K562 (cell line): ENCODE measurements around the gene SLAMF6. TPM values are rescaled to one million over a fixed set of nuclear protein-coding genes. Genes with fewer than 3 reads are reported as not detected.

Experiments
- ATAC-seq: fragments of 200-7000 bp; cut with Tn5 transposase; 3 replicates; pipeline ENCODE4 v1.9.1; 2020; ENCODE audit warnings: moderate library complexity
- BruUV-seq: library from RNA; stranded (reverse); fragments of 400-500 nt; replicated peaks from 2 replicates; lab custom pipeline; 2021; lab: Mats Ljungman, UMichigan
- CTCF ChIA-PET: fragments of 300-600 bp; formaldehyde crosslinking; extraction: SDS; loops from one replicate; lab custom pipeline; 2021; ENCODE audit warnings: low intra/inter-chr PET ratio; lab: Yijun Ruan, JAX
- POLR2A ChIA-PET: fragments of 300-600, 350-650 bp; sonication (Branson Sonifier 250); formaldehyde crosslinking; extraction: SDS; loops from one replicate; lab custom pipeline; 2021; ENCODE audit warnings: antibody characterized with exemption, inconsistent platforms; lab: Yijun Ruan, JAX
- DNase-seq, 4 experiments: peaks; one replicate each; pipeline versions ENCODE4 v3.0.0 to v3.0.0-alpha.2; 2011 to 2018; ENCODE audit warnings: low spot score in 3 of 4, mixed read lengths in 3 of 4; ENCODE audit errors: extremely low read depth in 1 of 4
- FAIRE-seq: peaks from 2 replicates; lab custom pipeline; 2011; peaks lifted over from hg19 to GRCh38; lab: Jason Lieb, UNC
- H2AFZ ChIP-seq: 2 replicates; pipeline ENCODE4 v1.6.0; 2011; ENCODE audit warnings: low read depth, low read length, control low read depth, inconsistent platforms
- H3K27ac ChIP-seq: fragments of 200-600 bp; 3 replicates; pipeline ENCODE4 v1.8.0; 2011; ENCODE audit warnings: low read depth, mild to moderate bottlenecking, control low read depth, inconsistent platforms, low read length, moderate library complexity, mixed read lengths; ENCODE audit errors: extremely low read depth
- H3K27me3 ChIP-seq, 2 experiments: fragments of 300-600 bp in 1 of 2; 2 replicates in 1 of 2; 3 replicates in 1 of 2; pipeline versions ENCODE4 v1.6.0 to v1.8.0; 2011; ENCODE audit warnings: inconsistent platforms in 2 of 2, low read length in 2 of 2, mild to moderate bottlenecking in 1 of 2, mixed read lengths in 1 of 2, moderate library complexity in 1 of 2; ENCODE audit not compliant: control insufficient read depth in 2 of 2, insufficient read depth in 2 of 2
- H3K36me3 ChIP-seq: fragments of 300-600 bp; 3 replicates; pipeline ENCODE4 v1.8.0; 2011; ENCODE audit warnings: mild to moderate bottlenecking, low read length, inconsistent platforms; ENCODE audit not compliant: control insufficient read depth, insufficient read depth
- H3K4me1 ChIP-seq, 2 experiments: fragments of 200-600 bp in 1 of 2; replicated peaks in 1 of 2; 2 replicates in 1 of 2; 3 replicates in 1 of 2; pipeline versions ENCODE4 v1.5.1 to v1.8.0; 2011; ENCODE audit warnings: inconsistent platforms in 2 of 2, low read length in 2 of 2, mild to moderate bottlenecking in 1 of 2, mixed read lengths in 1 of 2, moderate library complexity in 1 of 2; ENCODE audit not compliant: control insufficient read depth in 2 of 2, insufficient read depth in 2 of 2
- H3K4me2 ChIP-seq: 2 replicates; pipeline ENCODE4 v1.6.1; 2011; ENCODE audit warnings: low read length, control low read depth, inconsistent platforms, mixed read lengths; ENCODE audit not compliant: insufficient read depth
- H3K4me3 ChIP-seq: fragments of 200-600 bp; sonication (generic), shearing (Covaris generic); 2 replicates; pipeline ENCODE4 v1.5.1; 2016; ENCODE audit warnings: control low read depth, inconsistent platforms
- H3K79me2 ChIP-seq: fragments of 200-600 bp; 3 replicates; pipeline ENCODE4 v1.8.0; 2011; ENCODE audit warnings: low read length, inconsistent platforms; ENCODE audit not compliant: control insufficient read depth, insufficient read depth
- H3K9ac ChIP-seq, 2 experiments: 2 replicates each; pipeline versions ENCODE4 v1.6.0 to v1.6.1; 2011; ENCODE audit warnings: low read depth in 2 of 2, low read length in 2 of 2, control low read depth in 1 of 2, inconsistent platforms in 1 of 2, mild to moderate bottlenecking in 1 of 2, mixed read lengths in 1 of 2; ENCODE audit not compliant: insufficient read depth in 1 of 2
- H3K9me1 ChIP-seq: one replicate; pipeline ENCODE4 v1.6.0; 2011; ENCODE audit warnings: inconsistent platforms, mild to moderate bottlenecking, low read length, moderate library complexity; ENCODE audit not compliant: control insufficient read depth, insufficient read depth
- H3K9me3 ChIP-seq: replicated peaks from 2 replicates; pipeline ENCODE4 v1.5.1; 2011; ENCODE audit warnings: low read depth, low read length, inconsistent platforms; ENCODE audit not compliant: control insufficient read depth, insufficient read depth
- H4K20me1 ChIP-seq: replicated peaks from 2 replicates; pipeline ENCODE4 v1.6.1; 2011; ENCODE audit warnings: low read length, inconsistent platforms, mixed read lengths; ENCODE audit not compliant: control insufficient read depth, insufficient read depth
- ERF ChIP-seq: fragments of 450-650 bp; formaldehyde crosslinking; IDR thresholded peaks from 2 replicates; pipeline ENCODE4 v1.4.0; 2020; ENCODE audit warnings: mild to moderate bottlenecking, mixed read lengths
- ETS1 ChIP-seq: conservative IDR thresholded peaks from 2 replicates; pipeline ENCODE4 v1.6.1; 2011; ENCODE audit warnings: low read depth, mild to moderate bottlenecking, low read length; ENCODE audit not compliant: control insufficient read depth
- GTF2A2 ChIP-seq: IDR thresholded peaks from 2 replicates; pipeline ENCODE4 v1.6.1; 2016; ENCODE audit warnings: mild to moderate bottlenecking, missing genetic modification characterization, missing compliant biosample characterization
- L3MBTL2 ChIP-seq: fragments of 450-650 bp; IDR thresholded peaks from 2 replicates; pipeline ENCODE4 v1.6.1; 2016; ENCODE audit warnings: mild to moderate bottlenecking, moderate library complexity
- OTX1 ChIP-seq: fragments of 450-650 bp; formaldehyde crosslinking; IDR thresholded peaks from 2 replicates; pipeline ENCODE4 v1.4.0; 2022; ENCODE audit warnings: mild to moderate bottlenecking
- PREB ChIP-seq: sonication (generic); formaldehyde crosslinking; IDR thresholded peaks from 2 replicates; pipeline ENCODE4 v1.8.1; 2023; ENCODE audit warnings: mild to moderate bottlenecking, missing genetic modification reagents
- SMAD3 ChIP-seq: fragments of 450-650 bp; formaldehyde crosslinking; conservative IDR thresholded peaks from 2 replicates; pipeline ENCODE4 v1.4.0; 2020; ENCODE audit warnings: mild to moderate bottlenecking
- ZMIZ1 ChIP-seq, 2 experiments: fragments of 150-350 bp in 1 of 2; IDR thresholded peaks; 2 replicates each; pipeline ENCODE4 v1.6.1; 2012 to 2016; ENCODE audit warnings: low read depth in 2 of 2, low read length in 2 of 2, mild to moderate bottlenecking in 1 of 2, moderate library complexity in 1 of 2
- ZNF263 ChIP-seq: sonication (generic); formaldehyde crosslinking; IDR thresholded peaks from 2 replicates; pipeline ENCODE4 v1.8.0; 2022; ENCODE audit warnings: mild to moderate bottlenecking, missing genetic modification reagents, borderline replicate concordance
- WGBS: fragments of 100-300 bp; shearing (Covaris generic); methylation state at CpG from one replicate; pipeline ENCODE4 v1.1.6; 2016; ENCODE audit warnings: low coverage, mixed read lengths; ENCODE audit not compliant: insufficient coverage; ENCODE audit errors: missing lambda C conversion rate; 5-methylcytosine and 5-hydroxymethylcytosine counted together
- in situ Hi-C: fragments of 300-500 bp; cut with MboI; formaldehyde crosslinking; loops from 4 replicates; pipeline ENCODE4 v1.15.0; 2018; ENCODE audit warnings: inconsistent platforms, mixed read lengths
- intact Hi-C: fragments of 100-400 bp; cut with micrococcal nuclease; formaldehyde crosslinking; loops from 2 replicates; pipeline ENCODE4 v1.14.2; 2022
- polyA plus RNA-seq, 8 experiments: library from polyadenylated mRNA; depleted of rRNA in 4 of 8; stranded (reverse) in 5 of 8; unstranded in 3 of 8; fragments of >200 nt; fragmentation: Nextera tagmentation in 2 of 8; fragmentation: Illumina TruSeq in 1 of 8; extraction: Ambion mirVana in 2 of 8; extraction: Trizol in 1 of 8; gene quantifications; 2 replicates each; pipeline versions ENCODE4 v1.2.1 to v1.2.3, GENCODE V29; 2011 to 2014; ENCODE audit warnings: inconsistent platforms in 1 of 8, missing spikeins in 1 of 8
- total RNA-seq, 7 experiments: library from RNA; depleted of rRNA in 6 of 7; stranded (reverse); fragments of >200 nt in 6 of 7; fragmentation: Illumina TruSeq in 2 of 7; extraction: Trizol in 2 of 7; gene quantifications; 2 replicates each; pipeline versions ENCODE4 v1.2.1 to v1.2.3, GENCODE V29; 2011 to 2021; ENCODE audit warnings: low replicate concordance in 1 of 7
- TF ChIP-seq, protein P1 (sequence below): sonication (generic); formaldehyde crosslinking; IDR thresholded peaks from 2 replicates; pipeline ENCODE4 v1.8.1; 2023; ENCODE audit warnings: missing genetic modification reagents, mild to moderate bottlenecking, borderline replicate concordance

SLAMF6 gene
- total and polyA plus RNA-seq, 9 of the 15 experiments (the other 6 are each of a cell fraction or from before 2014, with no cell fraction given) = 0.56 to 4.8 (median 1.1) TPM

DNA sequence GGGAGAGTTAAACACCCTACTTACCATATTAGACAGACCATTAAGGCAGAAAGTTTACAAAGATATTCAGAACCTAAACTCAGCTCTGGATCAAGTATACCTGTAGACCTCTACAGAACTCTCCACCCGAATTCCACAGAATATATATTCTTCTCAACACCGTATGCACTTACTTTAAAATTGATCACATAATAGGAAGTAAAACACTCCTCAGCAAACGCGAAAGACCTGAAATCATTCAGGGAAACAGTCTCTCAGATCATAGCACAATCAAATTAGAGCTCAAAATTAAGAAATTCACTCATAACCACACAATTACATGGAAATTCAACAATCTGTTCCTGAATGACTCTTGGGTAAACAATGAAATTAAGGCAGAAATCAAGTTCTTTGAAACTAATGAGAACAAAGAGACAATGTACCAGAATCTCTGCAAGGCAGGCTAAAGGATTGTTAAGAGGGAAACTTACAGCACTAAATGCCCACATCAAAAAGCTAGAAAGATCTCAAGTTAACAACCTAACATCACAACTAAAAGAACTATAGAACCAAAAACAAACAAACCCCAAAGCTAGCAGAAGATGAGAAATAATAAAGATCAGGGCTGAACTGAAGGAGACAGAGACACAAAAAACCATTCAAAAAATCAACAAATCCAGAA lies 37.1 kb upstream of the SLAMF6 start:
- 77% methylated on average over 4 of the region's 4 CpGs for WGBS
- H3K4me1 ChIP-seq = peaks cover 8 to 15% of the 10 kb centered on the region in 2 experiments
- in situ Hi-C loops = no loop called here
- no peaks in the 10 kb centered on the region for H3K79me2 ChIP-seq
- POLR2A ChIA-PET = interaction anchor here (0.6 to 1.1 kb wide), 3 partner anchors 16 to 207 kb away, joined by 3 to 5 read pairs (median 4); no protein-coding TSS in a partner anchor
- no peak for ATAC-seq
- TF ChIP-seq ERF (CRISPR knock-in tag) = no peak
- TF ChIP-seq GTF2A2 (tag) = no peak
- TF ChIP-seq PREB (CRISPR knock-in tag) = no peak
- no peak for TF ChIP-seq SMAD3 (CRISPR knock-in tag)
- TF ChIP-seq ZNF263 (CRISPR knock-in tag) = no peak
- no peak for TF ChIP-seq L3MBTL2
- TF ChIP-seq, protein P1, sequence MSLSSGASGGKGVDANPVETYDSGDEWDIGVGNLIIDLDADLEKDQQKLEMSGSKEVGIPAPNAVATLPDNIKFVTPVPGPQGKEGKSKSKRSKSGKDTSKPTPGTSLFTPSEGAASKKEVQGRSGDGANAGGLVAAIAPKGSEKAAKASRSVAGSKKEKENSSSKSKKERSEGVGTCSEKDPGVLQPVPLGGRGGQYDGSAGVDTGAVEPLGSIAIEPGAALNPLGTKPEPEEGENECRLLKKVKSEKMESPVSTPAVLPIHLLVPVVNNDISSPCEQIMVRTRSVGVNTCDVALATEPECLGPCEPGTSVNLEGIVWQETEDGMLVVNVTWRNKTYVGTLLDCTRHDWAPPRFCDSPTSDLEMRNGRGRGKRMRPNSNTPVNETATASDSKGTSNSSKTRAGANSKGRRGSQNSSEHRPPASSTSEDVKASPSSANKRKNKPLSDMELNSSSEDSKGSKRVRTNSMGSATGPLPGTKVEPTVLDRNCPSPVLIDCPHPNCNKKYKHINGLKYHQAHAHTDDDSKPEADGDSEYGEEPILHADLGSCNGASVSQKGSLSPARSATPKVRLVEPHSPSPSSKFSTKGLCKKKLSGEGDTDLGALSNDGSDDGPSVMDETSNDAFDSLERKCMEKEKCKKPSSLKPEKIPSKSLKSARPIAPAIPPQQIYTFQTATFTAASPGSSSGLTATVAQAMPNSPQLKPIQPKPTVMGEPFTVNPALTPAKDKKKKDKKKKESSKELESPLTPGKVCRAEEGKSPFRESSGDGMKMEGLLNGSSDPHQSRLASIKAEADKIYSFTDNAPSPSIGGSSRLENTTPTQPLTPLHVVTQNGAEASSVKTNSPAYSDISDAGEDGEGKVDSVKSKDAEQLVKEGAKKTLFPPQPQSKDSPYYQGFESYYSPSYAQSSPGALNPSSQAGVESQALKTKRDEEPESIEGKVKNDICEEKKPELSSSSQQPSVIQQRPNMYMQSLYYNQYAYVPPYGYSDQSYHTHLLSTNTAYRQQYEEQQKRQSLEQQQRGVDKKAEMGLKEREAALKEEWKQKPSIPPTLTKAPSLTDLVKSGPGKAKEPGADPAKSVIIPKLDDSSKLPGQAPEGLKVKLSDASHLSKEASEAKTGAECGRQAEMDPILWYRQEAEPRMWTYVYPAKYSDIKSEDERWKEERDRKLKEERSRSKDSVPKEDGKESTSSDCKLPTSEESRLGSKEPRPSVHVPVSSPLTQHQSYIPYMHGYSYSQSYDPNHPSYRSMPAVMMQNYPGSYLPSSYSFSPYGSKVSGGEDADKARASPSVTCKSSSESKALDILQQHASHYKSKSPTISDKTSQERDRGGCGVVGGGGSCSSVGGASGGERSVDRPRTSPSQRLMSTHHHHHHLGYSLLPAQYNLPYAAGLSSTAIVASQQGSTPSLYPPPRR (CRISPR knock-in tag) = no peak
- no peak for TF ChIP-seq ETS1
- TF ChIP-seq ZMIZ1 (IDR thresholded peaks at IDR 0.05; ENCODE audit: low read depth in 2 of 2, low read length in 2 of 2) = no peak
- no peak for TF ChIP-seq OTX1 (CRISPR knock-in tag)
- TF ChIP-seq, all 486 proteins: peak for 0
- H3K4me2 ChIP-seq = no peak overlapping the region
- H3K27me3 ChIP-seq = no peaks in the 10 kb centered on the region
- intact Hi-C loops = no loop called here
- no peaks in the 10 kb centered on the region for H3K9me1 ChIP-seq
- no peak overlapping the region for H2AFZ ChIP-seq
- no peaks in the 10 kb centered on the region for H3K36me3 ChIP-seq
- H3K4me3 ChIP-seq = no peak overlapping the region
- no peaks in the 10 kb centered on the region for H4K20me1 ChIP-seq
- H3K27ac ChIP-seq = no peak overlapping the region
- FAIRE-seq (no peak), DNase-seq (no peak)
- no TSS peak for BruUV-seq
- no peak overlapping the region for H3K9ac ChIP-seq
- CTCF ChIA-PET = no interaction called here
- no peaks in the 10 kb centered on the region for H3K9me3 ChIP-seq
